B cell (primary cell): ENCODE measurements around the gene GRIP1. TPM values are rescaled to one million over a fixed set of nuclear protein-coding genes. Genes with fewer than 3 reads are reported as not detected.

ENCODE experiments used
- polyA plus RNA-seq: library from polyadenylated mRNA; depleted of rRNA; stranded (reverse); fragments of >200 nt; gene quantifications from 2 replicates; pipeline ENCODE4 v1.2.3, GENCODE V29; 2012
- small RNA-seq: library from RNA; depleted of rRNA; stranded (forward); fragments of <200 nt; gene quantifications from one replicate; pipeline ENCODE3, GENCODE V24; 2012; ENCODE audit warnings: low replicate concordance, low read depth; ENCODE audit not compliant: insufficient read length
- total RNA-seq, 2 donors: library from RNA; stranded (reverse); fragments of 120-200 nt in 1 of 2; gene quantifications; 1 replicate in 1 of 2; 2 replicates in 1 of 2; pipeline versions ENCODE4 v1.2.3 to v1.2.4, GENCODE V29; 2013 to 2022

GRIP1 gene
- total and polyA plus RNA-seq, 2 donors (not counting 1 experiment from before 2014, with no cell fraction given): 0.22 TPM; not detected in 1

Small RNA genes lying within 50 kb of the gene (small RNA-seq; reads per million reads assigned to genes)
- gene OSBPL9P5: not detected
